Parathyroid adenoma (tissue), 2 donors: ENCODE measurements around the gene ZNF33B.
"Not testable (repeated sequence)": the region's sequence is repeated elsewhere in the genome, so short reads cannot be mapped to it uniquely, and the experiment has no call there.

Source experiments
- H2AFZ ChIP-seq: fragments of 300-600 bp; sonication (generic); one replicate; pipeline ENCODE4 v1.7.0; 2017; ENCODE audit warnings: antibody characterized with exemption, mild to moderate bottlenecking
- H3K27ac ChIP-seq: fragments of 300-600 bp; sonication (generic); one replicate; pipeline ENCODE4 v1.7.0; 2017
- H3K27me3 ChIP-seq: fragments of 300-600 bp; sonication (generic); one replicate; pipeline ENCODE4 v1.7.0; 2017; ENCODE audit warnings: low read length; ENCODE audit not compliant: control insufficient read depth, insufficient read depth
- H3K36me3 ChIP-seq: fragments of 300-600 bp; sonication (generic); one replicate; pipeline ENCODE4 v1.7.0; 2017; ENCODE audit warnings: low read length; ENCODE audit not compliant: control insufficient read depth, insufficient read depth
- H3K4me1 ChIP-seq: fragments of 300-600 bp; sonication (generic); one replicate; pipeline ENCODE4 v1.7.0; 2017; ENCODE audit warnings: control low read depth
- H3K4me2 ChIP-seq: fragments of 300-600 bp; sonication (generic); one replicate; pipeline ENCODE4 v1.7.0; 2017; ENCODE audit warnings: low read length
- H3K4me3 ChIP-seq: fragments of 300-600 bp; sonication (generic); one replicate; pipeline ENCODE4 v1.7.0; 2017; ENCODE audit warnings: low read depth, low read length
- H3K79me2 ChIP-seq: fragments of 300-600 bp; sonication (generic); one replicate; pipeline ENCODE4 v1.7.0; 2017; ENCODE audit warnings: control low read depth
- H3K9ac ChIP-seq: fragments of 300-600 bp; sonication (generic); one replicate; pipeline ENCODE4 v1.7.0; 2017; ENCODE audit warnings: mild to moderate bottlenecking
- H3K9me3 ChIP-seq: fragments of 300-600 bp; sonication (generic); one replicate; pipeline ENCODE4 v1.7.0; 2017; ENCODE audit warnings: low read length; ENCODE audit not compliant: control insufficient read depth
- TF ChIP-seq, protein P1 (sequence below): fragments of 300-600 bp; sonication (generic); IDR thresholded peaks from one replicate; pipeline ENCODE4 v1.7.0; 2017; ENCODE audit warnings: antibody characterized with exemption, mild to moderate bottlenecking
- donor health status: primary hyperparathyroidism.

The ZNF33B gene

DNA sequence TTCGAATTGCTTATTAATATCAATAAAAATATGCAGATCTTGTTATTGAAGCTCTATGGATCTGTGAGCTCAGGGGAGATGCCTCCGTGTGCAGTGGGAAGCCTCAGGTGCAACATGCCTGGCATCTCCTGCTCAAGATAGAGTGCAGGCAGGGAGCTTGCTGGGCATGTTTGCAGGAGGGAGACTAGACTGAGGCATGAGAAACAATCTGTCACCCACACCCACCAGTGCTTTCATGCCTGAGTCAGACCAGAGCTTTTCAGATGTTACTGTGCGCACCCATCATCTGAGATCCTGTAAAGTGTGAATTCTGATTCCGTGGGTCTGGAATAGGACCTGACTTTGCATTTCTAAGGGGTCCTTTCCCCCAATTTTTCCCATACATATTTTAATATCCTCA, 62.0 kb downstream of the ZNF33B start:
- H3K9me3 ChIP-seq = no peaks in the 10 kb centered on the region
- no peaks in the 10 kb centered on the region for H3K36me3 ChIP-seq
- H2AFZ ChIP-seq = no peak overlapping the region
- TF ChIP-seq, protein P1, sequence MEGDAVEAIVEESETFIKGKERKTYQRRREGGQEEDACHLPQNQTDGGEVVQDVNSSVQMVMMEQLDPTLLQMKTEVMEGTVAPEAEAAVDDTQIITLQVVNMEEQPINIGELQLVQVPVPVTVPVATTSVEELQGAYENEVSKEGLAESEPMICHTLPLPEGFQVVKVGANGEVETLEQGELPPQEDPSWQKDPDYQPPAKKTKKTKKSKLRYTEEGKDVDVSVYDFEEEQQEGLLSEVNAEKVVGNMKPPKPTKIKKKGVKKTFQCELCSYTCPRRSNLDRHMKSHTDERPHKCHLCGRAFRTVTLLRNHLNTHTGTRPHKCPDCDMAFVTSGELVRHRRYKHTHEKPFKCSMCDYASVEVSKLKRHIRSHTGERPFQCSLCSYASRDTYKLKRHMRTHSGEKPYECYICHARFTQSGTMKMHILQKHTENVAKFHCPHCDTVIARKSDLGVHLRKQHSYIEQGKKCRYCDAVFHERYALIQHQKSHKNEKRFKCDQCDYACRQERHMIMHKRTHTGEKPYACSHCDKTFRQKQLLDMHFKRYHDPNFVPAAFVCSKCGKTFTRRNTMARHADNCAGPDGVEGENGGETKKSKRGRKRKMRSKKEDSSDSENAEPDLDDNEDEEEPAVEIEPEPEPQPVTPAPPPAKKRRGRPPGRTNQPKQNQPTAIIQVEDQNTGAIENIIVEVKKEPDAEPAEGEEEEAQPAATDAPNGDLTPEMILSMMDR = no peak
- H3K27me3 ChIP-seq = no peaks in the 10 kb centered on the region
- no peak overlapping the region for H3K27ac ChIP-seq
- no peak overlapping the region for H3K9ac ChIP-seq
- no peaks in the 10 kb centered on the region for H3K79me2 ChIP-seq
- no peaks in the 10 kb centered on the region for H3K4me1 ChIP-seq
- H3K4me2 ChIP-seq = no peak overlapping the region
- no peak overlapping the region for H3K4me3 ChIP-seq

DNA sequence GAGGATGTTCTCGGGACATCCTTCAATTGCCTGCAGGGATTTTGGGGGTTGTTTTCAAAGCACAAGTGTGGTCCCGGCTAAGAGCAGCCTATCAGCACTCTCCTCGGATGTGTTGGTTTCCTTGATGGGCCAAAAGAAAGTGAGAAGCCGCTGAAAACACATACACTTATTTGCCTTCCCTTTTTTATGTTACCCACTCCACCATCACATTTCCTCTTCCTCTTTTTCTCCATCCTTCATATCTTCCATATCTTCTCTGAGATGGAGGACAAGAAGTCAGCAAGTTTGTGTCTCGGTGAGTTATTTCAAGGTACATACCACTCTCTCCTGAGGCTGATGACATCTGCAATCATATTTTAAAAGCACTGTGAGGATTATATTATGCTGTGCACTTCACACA, 64.0 kb downstream of the ZNF33B start:
- no peak overlapping the region for H3K4me3 ChIP-seq
- TF ChIP-seq, protein P1 = no peak
- H3K27me3 ChIP-seq = no peaks in the 10 kb centered on the region
- no peaks in the 10 kb centered on the region for H3K36me3 ChIP-seq
- no peaks in the 10 kb centered on the region for H3K9me3 ChIP-seq
- no peaks in the 10 kb centered on the region for H3K79me2 ChIP-seq
- H3K4me1 ChIP-seq = no peaks in the 10 kb centered on the region
- H3K9ac ChIP-seq = no peak overlapping the region
- no peak overlapping the region for H2AFZ ChIP-seq
- H3K4me2 ChIP-seq = no peak overlapping the region
- no peak overlapping the region for H3K27ac ChIP-seq

DNA sequence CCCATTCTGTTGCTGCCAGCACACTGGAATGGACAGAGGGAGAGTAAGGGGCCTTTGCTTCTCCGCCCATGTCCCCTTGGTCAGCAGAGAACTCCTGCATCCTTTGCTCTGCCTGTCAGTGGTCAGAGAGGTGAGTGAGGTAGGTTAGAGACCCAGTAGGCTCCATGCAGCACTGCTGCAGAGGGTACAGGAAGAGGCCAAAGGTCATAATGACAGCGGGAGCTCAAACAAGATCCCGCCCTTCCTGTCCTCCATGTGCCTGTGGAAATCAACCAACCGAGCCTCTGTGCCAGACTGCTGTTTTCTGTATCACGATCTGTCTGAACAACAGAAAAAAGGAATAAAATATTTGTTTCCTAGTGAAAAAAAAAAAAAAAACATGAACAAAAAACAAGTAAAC, 81.4 kb downstream of the ZNF33B start:
- TF ChIP-seq, protein P1 = no peak
- Histone ChIP-seq H3K4me2 (no peak overlapping the region), H3K27ac (no peak overlapping the region), H3K4me3 (no peak overlapping the region), H2AFZ (no peak overlapping the region), H3K9me3 (no peaks in the 10 kb centered on the region), H3K4me1 (peaks cover 7% of the 10 kb centered on the region), H3K36me3 (no peaks in the 10 kb centered on the region), H3K27me3 (no peaks in the 10 kb centered on the region), H3K9ac (no peak overlapping the region), H3K79me2 (peaks cover 2% of the 10 kb centered on the region)

DNA sequence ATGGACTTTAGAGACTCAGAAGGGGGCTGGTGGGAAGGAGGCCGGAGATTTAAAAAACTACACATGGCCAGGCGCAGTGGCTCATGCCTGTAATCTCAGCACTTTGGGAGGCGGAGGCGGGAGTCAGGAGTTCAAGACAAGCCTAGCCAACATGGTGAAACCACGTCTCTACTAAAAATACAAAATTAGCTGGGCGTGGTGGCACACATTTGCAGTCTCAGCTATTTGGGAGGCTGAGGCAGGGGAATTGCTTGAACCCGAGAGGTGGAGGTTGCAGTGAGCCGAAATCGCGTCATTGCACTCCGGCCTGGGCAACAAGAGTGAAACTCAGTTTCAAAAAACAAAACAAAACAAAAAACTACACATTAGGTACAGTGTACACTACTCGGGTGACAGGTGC, 84.8 kb downstream of the ZNF33B start:
- peaks cover 13% of the 10 kb centered on the region for H3K4me1 ChIP-seq
- not testable (repeated sequence) for H3K9ac ChIP-seq

DNA sequence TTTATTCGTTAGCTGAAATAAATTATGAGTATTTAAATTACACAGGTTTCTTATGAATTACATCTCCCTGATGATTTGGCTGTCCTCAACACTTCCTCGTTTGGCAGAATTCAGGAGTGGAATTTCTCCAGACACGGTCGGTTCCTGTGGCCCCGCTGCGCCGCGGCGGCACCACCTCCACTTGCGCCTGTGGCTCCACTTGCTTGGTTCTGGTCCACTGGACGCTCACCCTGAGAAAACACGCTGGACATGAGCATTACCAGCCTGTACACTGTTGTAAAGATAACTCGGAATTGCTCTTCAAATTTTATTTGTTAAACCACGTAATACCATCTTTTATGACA, 85.3 kb downstream of the ZNF33B start:
- Histone ChIP-seq H3K79me2 (peaks cover 5% of the 10 kb centered on the region), H3K4me1 (peaks cover 13% of the 10 kb centered on the region), H3K4me2 (peak overlapping the region; percentile 93), H2AFZ (peak overlapping the region; percentile 96), H3K27ac (peak overlapping the region; percentile 30), H3K9me3 (no peaks in the 10 kb centered on the region), H3K9ac (no peak overlapping the region), H3K27me3 (no peaks in the 10 kb centered on the region), H3K36me3 (no peaks in the 10 kb centered on the region), H3K4me3 (peak overlapping the region; percentile 66)
- TF ChIP-seq, protein P1 = no peak

More for the DNA sequence above, 84.8 kb downstream of the ZNF33B start:
- H2AFZ ChIP-seq = peak overlapping the region; percentile 96
- H3K27me3 ChIP-seq, H3K36me3 ChIP-seq, H3K9me3 ChIP-seq, H3K27ac ChIP-seq, H3K79me2 ChIP-seq: not testable (repeated sequence)
- H3K4me2 ChIP-seq = peak overlapping the region; percentile 93
- H3K4me3 ChIP-seq = peak overlapping the region; percentile 66
